Glutamatergic neuron (in vitro differentiated cells): ENCODE measurements around the gene ILKAP. TPM values are rescaled to one million over a fixed set of nuclear protein-coding genes. Genes with fewer than 3 reads are reported as not detected.

Experiments used
- DNase-seq: peaks from one replicate; pipeline ENCODE4 v3.0.0; 2022
- H3K27ac Mint-ChIP-seq: one replicate; pipeline ENCODE4 v1.8.0; 2020; ENCODE audit warnings: mild to moderate bottlenecking, mixed read lengths, inconsistent platforms; ENCODE audit not compliant: unreplicated experiment
- H3K27me3 Mint-ChIP-seq: one replicate; pipeline ENCODE4 v1.8.0; 2020; ENCODE audit warnings: mild to moderate bottlenecking, moderate library complexity, mixed read lengths, inconsistent platforms; ENCODE audit not compliant: unreplicated experiment
- H3K36me3 Mint-ChIP-seq: one replicate; pipeline ENCODE4 v1.8.0; 2020; ENCODE audit warnings: mild to moderate bottlenecking, mixed read lengths, inconsistent platforms; ENCODE audit not compliant: unreplicated experiment
- H3K4me1 Mint-ChIP-seq: one replicate; pipeline ENCODE4 v1.8.0; 2020; ENCODE audit warnings: mild to moderate bottlenecking, low read depth, mixed read lengths, inconsistent platforms; ENCODE audit not compliant: unreplicated experiment
- H3K4me3 Mint-ChIP-seq: one replicate; pipeline ENCODE4 v1.8.0; 2020; ENCODE audit warnings: mild to moderate bottlenecking, mixed read lengths, inconsistent platforms; ENCODE audit not compliant: unreplicated experiment
- H3K9me3 Mint-ChIP-seq: one replicate; pipeline ENCODE4 v1.8.0; 2020; ENCODE audit warnings: mild to moderate bottlenecking, moderate library complexity, mixed read lengths, inconsistent platforms; ENCODE audit not compliant: unreplicated experiment
- total RNA-seq: library from RNA; stranded (reverse); fragmentation: NEBNext Ultra II Directional; extraction: Animal tissue kit (Norgen Biotek cat#: 25700); gene quantifications from one replicate; pipeline ENCODE4 v1.2.1, GENCODE V29; 2021; ENCODE audit not compliant: unreplicated experiment
- TF ChIP-seq, protein P1 (sequence below): fragments of 200-600 bp; sonication (generic); IDR thresholded peaks from one replicate; pipeline ENCODE4 v1.5.0; 2021; ENCODE audit not compliant: partially characterized antibody, unreplicated experiment

ILKAP gene
- total RNA-seq, 1 donor from 2014 or later: 61.3 TPM

DNA sequence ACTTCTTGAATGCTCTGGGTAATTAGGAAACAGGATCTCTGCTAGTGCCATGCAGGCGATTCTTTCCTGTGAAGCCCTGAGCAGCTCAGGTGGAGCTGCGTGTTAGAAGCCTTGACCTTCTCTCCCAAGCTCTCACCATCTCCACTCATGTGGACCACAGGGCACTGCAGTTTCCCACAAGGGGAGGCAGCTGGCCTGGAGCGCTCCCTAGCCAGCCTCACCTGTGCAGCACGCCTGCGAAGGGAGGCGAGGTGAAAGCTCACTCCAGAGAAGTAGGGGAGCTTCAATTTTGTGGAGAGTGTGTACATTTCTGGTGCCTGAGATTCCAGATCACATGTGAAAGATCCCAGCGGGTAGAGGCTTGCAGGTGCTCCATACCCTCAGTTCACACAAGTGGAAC lies 47.4 kb upstream of the ILKAP start:
- Mint-ChIP-seq H3K36me3 (no peaks in the 10 kb centered on the region), H3K4me3 (peak overlapping the region; percentile 23), H3K27me3 (peaks cover 13% of the 10 kb centered on the region), H3K4me1 (peaks cover 68% of the 10 kb centered on the region), H3K9me3 (peaks cover 13% of the 10 kb centered on the region), H3K27ac (peak overlapping the region; percentile 80)
- TF ChIP-seq, protein P1, sequence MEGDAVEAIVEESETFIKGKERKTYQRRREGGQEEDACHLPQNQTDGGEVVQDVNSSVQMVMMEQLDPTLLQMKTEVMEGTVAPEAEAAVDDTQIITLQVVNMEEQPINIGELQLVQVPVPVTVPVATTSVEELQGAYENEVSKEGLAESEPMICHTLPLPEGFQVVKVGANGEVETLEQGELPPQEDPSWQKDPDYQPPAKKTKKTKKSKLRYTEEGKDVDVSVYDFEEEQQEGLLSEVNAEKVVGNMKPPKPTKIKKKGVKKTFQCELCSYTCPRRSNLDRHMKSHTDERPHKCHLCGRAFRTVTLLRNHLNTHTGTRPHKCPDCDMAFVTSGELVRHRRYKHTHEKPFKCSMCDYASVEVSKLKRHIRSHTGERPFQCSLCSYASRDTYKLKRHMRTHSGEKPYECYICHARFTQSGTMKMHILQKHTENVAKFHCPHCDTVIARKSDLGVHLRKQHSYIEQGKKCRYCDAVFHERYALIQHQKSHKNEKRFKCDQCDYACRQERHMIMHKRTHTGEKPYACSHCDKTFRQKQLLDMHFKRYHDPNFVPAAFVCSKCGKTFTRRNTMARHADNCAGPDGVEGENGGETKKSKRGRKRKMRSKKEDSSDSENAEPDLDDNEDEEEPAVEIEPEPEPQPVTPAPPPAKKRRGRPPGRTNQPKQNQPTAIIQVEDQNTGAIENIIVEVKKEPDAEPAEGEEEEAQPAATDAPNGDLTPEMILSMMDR: no peak
- DNase-seq: no peak

DNA sequence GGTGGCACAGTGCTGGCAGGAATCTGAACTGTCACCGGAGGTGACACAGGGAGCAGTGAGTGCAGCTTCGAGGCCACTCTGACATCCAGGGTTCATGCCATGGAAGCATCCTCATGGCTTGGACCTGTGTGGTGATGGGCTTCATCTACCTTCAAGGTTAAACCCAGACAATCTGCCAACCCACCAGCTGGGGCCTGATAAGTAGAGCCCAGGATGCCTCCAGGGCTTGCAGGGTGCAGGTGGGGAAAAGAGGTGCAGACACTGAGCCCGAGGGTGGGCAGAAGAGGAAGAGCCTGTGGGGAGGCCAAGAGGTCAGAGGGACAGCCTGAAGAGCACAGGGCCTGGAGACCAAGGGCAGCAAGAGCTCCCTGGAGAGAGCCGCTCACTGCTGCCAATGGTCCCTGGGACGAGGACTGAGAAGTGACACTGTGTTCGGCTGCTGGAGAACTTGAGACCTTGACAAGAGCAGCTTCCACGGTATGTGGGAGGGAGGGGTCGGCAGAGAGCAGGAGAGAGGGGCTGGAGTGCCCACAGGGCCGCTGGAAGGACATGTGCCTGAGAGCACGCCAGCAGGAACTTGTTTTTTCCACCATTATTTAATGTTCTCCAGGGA lies 44.5 kb upstream of the ILKAP start:
- DNase-seq: no peak
- peaks cover 13% of the 10 kb centered on the region for H3K27me3 Mint-ChIP-seq
- no peaks in the 10 kb centered on the region for H3K36me3 Mint-ChIP-seq
- H3K9me3 Mint-ChIP-seq: peaks cover 15% of the 10 kb centered on the region
- H3K4me1 Mint-ChIP-seq: peaks cover 68% of the 10 kb centered on the region
- H3K27ac Mint-ChIP-seq: peak overlapping the region; percentile 87
- TF ChIP-seq, protein P1: no peak
- H3K4me3 Mint-ChIP-seq: peak overlapping the region; percentile 64

DNA sequence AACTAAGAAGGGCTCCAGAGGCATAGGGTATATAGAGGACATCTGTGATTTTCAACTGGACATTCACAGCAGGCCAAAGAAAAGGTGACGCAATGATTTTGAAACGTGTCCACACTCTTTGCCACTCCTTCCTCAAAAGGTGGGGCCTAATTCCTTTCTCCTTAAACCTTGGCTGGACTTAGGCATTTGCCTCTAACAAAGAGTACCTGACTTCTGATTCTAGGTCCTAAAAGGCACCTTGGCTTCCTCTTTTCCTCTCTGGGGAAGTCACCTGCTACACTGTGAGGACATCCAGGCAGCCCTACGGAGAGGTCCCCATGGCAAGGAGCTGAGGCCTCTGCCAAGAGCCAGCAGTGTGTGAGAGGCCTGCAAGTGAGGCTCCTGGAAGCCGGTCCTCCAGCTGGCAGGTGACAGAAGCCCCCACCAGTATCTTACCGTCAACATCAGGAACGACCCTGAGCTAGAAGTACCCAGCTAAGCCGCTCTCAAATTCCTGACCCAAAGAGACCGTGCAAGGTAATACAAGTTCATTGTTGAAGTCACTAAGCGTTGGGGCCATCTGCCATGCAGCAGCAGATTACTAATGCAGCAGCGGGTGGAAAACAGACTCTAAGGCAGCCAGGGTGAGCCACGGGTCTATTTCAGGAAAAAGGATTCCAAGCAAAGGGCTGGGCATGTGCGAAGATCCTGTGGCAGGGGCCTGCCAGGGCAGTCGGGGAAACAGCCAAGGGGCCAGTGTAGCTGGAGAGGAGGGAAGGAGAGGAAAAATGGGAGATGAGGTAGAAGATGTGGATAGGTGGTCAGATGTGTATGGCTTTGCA lies 43.7 kb upstream of the ILKAP start:
- Mint-ChIP-seq H3K4me1 (peaks cover 66% of the 10 kb centered on the region), H3K36me3 (no peaks in the 10 kb centered on the region), H3K27me3 (peaks cover 15% of the 10 kb centered on the region), H3K27ac (peak overlapping the region; percentile 87), H3K9me3 (peaks cover 17% of the 10 kb centered on the region), H3K4me3 (peak overlapping the region; percentile 45)
- TF ChIP-seq, protein P1: no peak
- no peak for DNase-seq

DNA sequence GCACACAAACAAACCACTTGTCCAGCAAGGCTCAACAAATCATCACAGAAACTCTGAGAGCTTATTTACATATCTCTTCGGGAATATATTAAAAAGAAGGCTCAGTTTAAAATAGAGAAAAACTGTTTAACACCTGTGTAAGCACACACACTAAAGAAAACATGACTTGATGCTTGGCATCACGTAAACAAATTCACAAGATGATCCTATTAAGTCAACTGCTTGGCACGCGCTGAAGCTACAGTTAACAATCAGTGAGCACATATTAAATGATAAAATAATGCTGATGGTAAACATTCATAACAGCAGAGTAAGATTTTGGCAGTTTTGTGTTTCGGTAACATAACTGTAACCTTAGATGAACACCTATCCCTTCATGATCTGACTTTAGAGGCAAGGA lies 40.7 kb upstream of the ILKAP start:
- no peak for DNase-seq
- H3K27ac Mint-ChIP-seq: peak overlapping the region; percentile 64
- H3K4me3 Mint-ChIP-seq: no peak overlapping the region
- peaks cover 51% of the 10 kb centered on the region for H3K4me1 Mint-ChIP-seq
- TF ChIP-seq, protein P1: no peak
- no peaks in the 10 kb centered on the region for H3K36me3 Mint-ChIP-seq
- H3K9me3 Mint-ChIP-seq: peaks cover 20% of the 10 kb centered on the region
- H3K27me3 Mint-ChIP-seq: peaks cover 24% of the 10 kb centered on the region

DNA sequence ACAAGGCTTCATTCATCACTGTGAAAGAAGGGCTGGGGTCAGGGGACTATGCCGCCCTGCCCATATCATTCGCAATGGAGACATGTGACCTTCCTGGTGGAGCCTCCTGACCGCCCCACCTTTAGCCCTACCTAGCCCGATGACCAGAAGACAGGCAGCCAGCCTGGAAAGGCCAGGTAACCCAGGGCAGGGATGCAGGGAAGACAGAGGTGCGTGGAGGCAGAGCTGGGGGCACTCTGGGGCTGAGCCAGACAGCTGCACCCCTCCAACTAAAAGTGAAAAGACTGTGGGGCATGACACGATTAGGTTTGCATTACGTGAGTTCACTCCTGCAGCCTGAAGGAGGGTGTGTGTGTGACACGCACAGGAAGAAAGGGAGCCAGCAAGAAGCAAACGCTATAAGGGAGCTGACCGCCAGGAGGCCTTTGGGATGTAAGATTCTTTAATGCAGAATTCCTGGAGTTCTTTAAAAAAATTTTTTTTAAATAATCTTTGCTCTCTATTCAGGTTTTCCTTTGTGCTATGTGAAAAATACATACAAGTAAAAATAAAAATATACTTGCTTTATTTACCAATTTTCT lies 40.1 kb upstream of the ILKAP start:
- DNase-seq: no peak
- peak overlapping the region; percentile 98 for H3K27ac Mint-ChIP-seq
- no peaks in the 10 kb centered on the region for H3K36me3 Mint-ChIP-seq
- H3K4me3 Mint-ChIP-seq: peak overlapping the region; percentile 47
- TF ChIP-seq, protein P1: peak; percentile 45
- peaks cover 20% of the 10 kb centered on the region for H3K9me3 Mint-ChIP-seq
- H3K27me3 Mint-ChIP-seq: peaks cover 24% of the 10 kb centered on the region
- H3K4me1 Mint-ChIP-seq: peaks cover 50% of the 10 kb centered on the region
